DMS79 (cell line): ENCODE measurements around the gene KCNE1.
"Not testable (repeated sequence)": the region's sequence is repeated elsewhere in the genome, so short reads cannot be mapped to it uniquely, and the experiment has no call there.

ENCODE experiments used
- DNase-seq: peaks from one replicate; lab custom pipeline; 2025; lab: John Stamatoyannopoulos, UW

KCNE1 gene

DNA sequence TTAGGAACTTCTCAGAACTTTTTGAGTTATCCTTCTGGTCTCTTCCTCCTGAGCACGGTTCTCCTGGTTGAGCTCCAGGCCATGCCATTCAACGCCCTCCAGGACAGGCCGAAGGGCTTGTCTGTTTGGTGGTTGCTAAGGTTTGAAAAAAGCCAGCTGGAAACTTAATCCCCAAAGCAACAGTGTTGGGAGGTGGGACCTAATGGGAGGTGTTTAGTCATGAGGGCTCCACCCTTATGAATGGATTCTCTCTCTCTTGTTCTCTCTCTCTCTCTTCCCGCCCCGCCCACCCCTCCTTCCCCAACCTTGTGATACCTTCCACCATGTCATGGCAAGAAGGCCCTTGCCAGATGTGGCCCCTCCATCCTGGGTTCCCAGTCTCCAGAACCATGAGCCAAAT is 829 bp downstream of the KCNE1 start:
- no peak for DNase-seq

- no peak for DNase-seq
These were observed 1.6 kb downstream of the KCNE1 start for GRCh38 chr21:34510148-34511142.

DNA sequence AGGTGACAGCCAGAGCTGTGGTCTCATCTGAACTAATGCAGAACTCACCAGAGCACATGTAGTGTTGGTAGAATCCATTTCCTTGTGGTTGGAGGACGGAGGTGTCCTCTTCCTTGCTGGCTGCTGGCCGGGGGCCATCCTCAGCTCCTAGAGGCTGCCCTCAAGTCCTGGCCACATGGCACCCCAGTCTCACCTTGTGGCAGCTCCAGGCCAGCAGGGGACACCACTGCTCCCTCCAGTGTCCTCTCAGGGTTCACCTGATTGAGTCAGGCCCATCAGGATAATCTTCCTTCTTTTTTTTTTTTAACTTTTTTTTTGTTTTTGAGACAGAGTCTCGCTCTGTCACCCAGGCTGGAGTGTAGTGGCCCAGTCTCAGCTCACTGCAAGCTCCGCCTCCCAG is 2.9 kb downstream of the KCNE1 start:
- no peak for DNase-seq

DNA sequence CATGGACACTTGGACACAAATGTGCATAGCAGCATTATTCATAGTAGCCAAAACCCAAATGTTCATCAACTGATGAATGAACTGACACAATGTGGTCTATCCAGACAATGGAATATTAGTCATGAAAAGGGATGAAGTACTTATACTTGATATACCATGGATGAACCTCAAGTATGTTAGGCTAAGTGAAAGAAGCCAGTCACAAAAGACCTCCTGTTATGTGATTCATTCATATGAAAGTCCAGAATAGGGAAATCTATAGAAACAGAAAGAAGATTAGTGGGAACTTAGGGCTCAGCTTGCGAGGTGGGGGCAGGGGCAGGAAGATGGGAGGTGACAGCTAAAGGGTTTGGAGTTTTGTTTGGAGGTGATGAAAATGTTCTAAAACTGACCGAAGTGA is 7.4 kb downstream of the KCNE1 start:
- no peak for DNase-seq

DNA sequence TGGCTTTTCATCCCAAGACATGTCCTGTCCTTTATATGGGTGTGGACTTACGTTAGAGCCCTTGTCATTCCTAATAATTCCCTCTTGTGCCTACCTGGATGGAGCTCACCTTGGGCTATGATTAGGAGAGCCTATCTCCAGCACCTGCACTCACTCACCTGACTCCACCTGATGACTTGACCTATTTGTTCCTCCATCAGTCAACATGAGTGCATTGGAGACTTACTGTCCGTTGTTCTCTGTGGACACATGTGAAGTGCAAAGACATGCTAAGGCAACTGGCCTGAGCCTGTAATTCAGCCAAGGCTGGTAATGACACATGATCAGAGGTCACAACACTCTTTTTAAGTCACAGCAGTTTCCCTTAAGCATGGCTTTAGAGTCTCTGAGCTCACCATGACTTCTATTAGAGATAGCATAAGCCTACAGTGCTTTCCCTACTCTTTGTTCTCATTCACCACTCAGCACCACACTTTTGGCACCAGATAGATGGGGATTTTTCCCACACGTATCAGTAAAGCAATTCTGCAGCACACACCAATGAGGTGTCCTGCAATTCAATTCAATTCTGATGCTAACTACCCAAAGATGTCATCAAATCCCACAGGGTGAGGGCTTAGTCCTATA is 9.4 kb downstream of the KCNE1 start:
- DNase-seq = no peak

DNA sequence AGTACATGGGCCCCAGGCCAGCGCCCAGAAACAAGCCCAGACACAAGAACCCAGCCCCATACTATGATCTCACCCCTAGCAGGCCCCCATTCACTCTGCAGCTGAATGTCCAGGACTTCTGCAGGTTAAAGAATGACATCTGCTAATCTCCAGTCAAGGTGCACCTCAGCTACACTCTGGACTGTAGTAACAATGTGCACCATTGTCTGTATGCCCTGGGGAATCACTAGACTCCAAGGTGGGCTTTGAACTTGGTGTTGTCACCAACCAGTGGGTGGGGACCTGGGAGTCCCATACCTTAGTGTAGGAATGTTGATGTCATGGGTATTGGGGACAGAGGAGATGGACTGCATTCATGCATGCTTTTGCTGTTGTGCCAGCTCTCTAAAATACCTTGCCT is 10.3 kb downstream of the KCNE1 start:
- DNase-seq = no peak

DNA sequence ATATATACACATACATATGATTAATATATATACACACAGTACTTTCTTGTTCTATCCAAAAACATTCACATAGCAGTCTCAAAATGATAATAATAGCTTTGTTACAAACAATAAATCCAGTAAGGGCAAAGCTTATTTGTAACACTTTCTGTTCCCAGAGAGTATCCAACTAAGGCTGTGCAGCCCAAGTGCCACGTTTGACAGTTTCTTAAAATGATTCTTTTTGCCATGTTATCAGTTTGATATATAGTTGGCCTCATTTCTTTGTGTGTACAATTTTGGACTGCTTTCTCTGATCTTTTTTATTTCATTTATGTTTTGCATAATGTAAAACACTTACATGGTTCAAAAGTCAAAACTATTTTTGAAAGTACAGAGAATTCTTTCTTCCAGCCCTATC is 11.8 kb downstream of the KCNE1 start:
- DNase-seq = no peak

DNA sequence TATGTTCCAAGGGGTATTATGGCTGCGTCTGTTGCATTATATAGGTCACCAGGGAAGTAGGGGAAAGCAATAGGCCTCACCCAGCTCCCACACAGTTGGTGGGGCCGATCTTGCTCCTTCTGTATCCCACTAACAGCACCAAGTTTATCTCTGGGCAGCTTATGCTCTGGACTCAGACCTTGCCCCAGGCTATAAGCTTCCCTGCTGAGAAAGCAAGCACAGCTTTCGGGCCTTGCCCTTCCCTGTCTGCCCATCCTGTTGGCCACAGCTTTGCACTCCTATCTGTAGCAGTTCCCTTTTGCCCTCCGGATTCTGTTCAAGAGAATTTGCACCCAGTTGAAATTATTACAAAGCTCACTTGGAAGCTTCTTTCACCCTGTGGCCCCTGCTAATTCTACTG is 12.9 kb downstream of the KCNE1 start:
- DNase-seq = no peak

DNA sequence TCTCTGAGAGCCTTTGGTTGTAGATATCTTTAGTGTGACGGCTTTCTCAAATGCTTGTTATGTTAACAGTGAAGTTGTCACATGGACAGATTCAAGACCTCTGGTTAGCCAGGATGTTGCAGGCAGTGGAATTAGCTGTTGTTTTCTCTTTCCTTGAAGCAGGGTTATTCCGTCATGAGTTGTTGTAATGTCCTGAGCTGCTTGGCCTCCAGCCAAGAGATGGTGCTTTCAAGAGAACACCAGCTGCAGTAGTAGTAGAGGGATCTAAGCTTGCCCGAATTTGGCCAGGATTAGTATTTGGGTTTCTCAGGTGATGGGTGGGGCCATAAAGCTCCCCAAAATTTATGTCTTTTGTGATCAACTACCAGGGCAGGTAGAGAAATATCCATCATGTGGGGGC is 13.4 kb downstream of the KCNE1 start:
- DNase-seq = no peak

DNA sequence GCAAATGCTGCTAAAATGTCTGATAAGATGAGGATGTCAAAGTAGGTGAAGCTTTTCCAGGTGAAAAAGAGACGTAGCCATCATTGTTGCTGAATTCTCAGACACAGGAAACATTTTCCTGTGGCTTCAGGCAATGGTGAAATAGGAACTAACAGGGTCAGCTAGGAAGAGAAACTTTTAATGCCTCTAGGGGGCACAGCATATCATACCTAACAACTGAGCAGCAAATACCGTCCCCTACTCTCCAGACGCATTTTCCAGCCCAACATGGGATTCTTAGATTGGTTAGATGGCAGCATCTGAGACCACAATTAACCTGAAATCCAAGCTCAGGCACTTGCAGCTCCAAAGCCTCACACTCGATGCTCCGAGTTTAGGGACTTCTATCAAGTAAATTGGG is 28.2 kb downstream of the KCNE1 start:
- not testable (repeated sequence) for DNase-seq

DNA sequence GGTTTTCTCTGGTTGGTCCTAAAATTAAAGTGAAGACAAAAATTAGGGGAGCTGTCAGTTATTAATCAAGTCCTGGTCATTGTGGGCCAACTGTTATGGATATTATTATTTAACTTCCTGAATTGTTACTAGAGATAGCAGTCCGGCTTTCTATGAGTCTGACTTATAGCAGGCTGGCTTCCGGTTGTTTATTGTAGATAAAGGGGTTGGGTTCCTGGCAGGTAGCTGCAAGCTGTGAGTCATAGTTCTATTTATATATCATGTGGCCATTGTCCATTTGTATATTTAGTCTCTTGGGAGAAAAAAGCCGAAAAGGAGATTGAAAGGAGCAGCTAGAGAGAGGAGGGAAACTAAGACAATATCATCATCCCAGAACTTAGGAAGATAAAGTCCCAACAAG is 28.6 kb downstream of the KCNE1 start:
- not testable (repeated sequence) for DNase-seq

DNA sequence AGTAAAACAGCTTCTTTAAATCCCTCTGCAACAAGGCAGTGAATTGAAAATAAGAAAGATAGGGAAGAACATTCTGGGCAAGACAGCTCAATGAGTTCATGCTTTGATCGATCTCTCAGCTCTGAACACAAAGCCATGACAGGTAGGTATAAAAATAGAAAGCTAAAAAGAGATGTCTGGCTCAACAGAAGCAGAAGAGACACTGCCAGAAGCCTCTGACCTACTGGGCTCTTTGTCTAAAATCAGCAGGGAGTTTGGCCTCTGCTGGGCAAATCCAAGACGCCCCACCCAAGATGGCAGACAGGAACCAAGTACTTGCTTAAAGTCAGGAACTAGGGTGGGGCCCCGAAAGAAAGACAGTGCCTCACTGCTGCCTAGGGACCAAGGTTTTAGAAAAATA is 44.7 kb downstream of the KCNE1 start:
- DNase-seq = not testable (repeated sequence)

DNA sequence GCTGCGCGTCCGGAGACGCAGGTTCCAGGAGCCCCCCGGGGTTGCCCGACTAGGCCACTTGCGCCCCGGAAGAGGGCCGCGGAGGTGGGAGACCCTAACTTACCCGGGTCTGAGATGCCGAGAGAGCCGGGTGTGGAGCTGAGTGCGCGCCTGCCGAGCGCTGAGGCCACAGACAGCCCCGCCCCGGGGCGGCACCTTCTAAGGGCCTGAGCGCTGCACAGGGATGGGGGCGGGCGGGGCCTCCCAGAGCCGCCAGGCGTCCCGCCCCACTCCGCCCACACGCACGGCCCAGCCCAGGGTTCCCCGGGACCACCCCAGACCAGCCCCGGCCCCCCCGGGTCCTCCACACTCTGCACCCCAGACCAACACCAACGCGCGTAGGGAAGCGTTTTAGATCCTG is 52.6 kb downstream of the KCNE1 start:
- DNase-seq = not testable (repeated sequence)

- not testable (repeated sequence) for DNase-seq
These were observed 53.7 kb downstream of the KCNE1 start for GRCh38 chr21:34458266-34458665.

- not testable (repeated sequence) for DNase-seq
These were observed 55.8 kb downstream of the KCNE1 start for GRCh38 chr21:34456180-34456579.

- not testable (repeated sequence) for DNase-seq
These were observed 56.4 kb downstream of the KCNE1 start for GRCh38 chr21:34455628-34456027.

- DNase-seq = not testable (repeated sequence)
These were observed 65.0 kb downstream of the KCNE1 start for GRCh38 chr21:34447018-34447417.

DNA sequence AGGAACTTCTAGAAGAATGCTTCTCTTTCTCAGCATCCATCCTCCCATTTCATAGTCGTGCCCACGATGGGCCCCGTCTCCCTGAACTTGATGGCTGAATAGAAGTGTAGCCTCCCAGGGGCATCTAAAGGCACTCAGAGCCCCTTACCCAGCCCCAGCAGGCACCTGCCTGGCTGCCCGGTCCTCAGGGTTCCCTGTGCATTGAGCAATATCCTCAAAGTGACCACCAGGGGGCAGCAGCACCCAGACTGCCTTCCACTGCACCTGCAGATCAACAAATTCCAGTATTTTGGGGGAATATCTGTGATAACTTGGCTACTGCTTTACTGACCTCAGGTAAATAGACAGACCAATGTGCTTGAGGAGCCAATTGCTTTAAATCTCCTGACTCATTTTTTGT is 68.5 kb downstream of the KCNE1 start:
- DNase-seq = not testable (repeated sequence)

- not testable (repeated sequence) for DNase-seq
These were observed 82.3 kb downstream of the KCNE1 start for GRCh38 chr21:34429710-34430109.

DNA sequence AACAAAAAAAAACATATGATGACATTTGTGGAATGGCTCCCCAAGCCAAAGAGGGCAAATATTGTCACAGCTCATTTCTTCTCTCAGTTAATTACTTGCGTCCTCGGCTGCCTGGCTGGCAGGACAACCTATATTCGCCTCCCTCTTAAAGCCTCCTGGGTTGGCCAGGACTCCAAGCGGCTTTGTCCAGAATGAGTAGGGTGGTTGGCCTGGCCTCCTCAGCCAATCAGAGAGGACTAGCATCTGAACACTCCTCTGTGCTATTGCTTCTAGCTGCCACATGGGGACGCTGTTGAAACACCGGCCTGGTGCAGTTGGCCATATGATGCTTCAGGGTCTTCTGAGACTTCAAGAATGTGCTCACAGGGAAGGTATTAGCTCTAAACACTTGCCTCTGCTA is 83.6 kb downstream of the KCNE1 start:
- not testable (repeated sequence) for DNase-seq

- not testable (repeated sequence) for DNase-seq
These were observed 84.7 kb downstream of the KCNE1 start for GRCh38 chr21:34427339-34427738.

DNA sequence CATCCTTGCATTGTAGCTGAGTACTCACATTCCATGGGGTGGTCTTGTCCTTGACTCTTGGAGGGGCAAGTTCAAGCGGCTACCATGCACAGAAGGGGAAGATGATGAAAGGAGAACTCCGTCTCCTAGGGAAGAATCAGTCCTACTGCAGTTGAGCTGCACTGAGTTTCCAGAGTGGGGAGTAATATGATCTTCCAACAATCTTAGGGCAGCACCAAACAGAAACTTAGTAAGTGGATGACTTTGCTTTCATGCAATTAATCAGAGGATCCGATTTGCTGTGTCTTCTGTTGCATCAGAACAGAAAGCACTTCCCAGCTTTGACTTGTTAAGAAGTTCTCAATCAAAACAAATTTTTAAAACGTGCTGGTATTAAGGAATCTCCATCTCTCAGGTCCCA is 88.2 kb downstream of the KCNE1 start, which contains the start of gene SMIM34:
SMIM34 (minus strand) TSS at position 147 of the 400 bp plus-strand sequence; CDS start at position 35, 112 bp downstream.
- DNase-seq = not testable (repeated sequence)
